B cell (primary cell): Measurements from ENCODE around the gene FANCC.

ENCODE experiments used
- CTCF ChIP-seq: fragments of 200-600 bp; IDR thresholded peaks from one replicate; pipeline ENCODE4 v1.8.0; 2022; ENCODE audit warnings: antibody characterized with exemption, mild to moderate bottlenecking
- EZH2 ChIP-seq: IDR thresholded peaks from 2 replicates; pipeline ENCODE4 v1.6.1; 2012; ENCODE audit warnings: borderline replicate concordance, low read depth, mild to moderate bottlenecking, moderate library complexity, low read length; ENCODE audit not compliant: insufficient read depth, poor library complexity, severe bottlenecking

GRCh38 chr9:95226921-95227320 is 90.6 kb downstream of the FANCC start:
- TF ChIP-seq CTCF = no peak
- TF ChIP-seq EZH2 = no peak
